Measurements from ENCODE around the gene TMEM201.
"Not testable (repeated sequence)": the region's sequence is repeated elsewhere in the genome, so short reads cannot be mapped to it uniquely, and the experiment has no call there.

The TMEM201 gene

GRCh38 chr1:9624081-9624480 is 35.4 kb downstream of the TMEM201 start:
- H3K27ac ChIP-seq (ENCODE audit: low read length) = no peak overlapping the region
- no peak overlapping the region for H2AFZ ChIP-seq (ENCODE audit: low read depth, low read length)
- no peaks in the 10 kb centered on the region for H3K27me3 ChIP-seq (ENCODE audit: insufficient read depth, low read length, poor library complexity)
- H3K9me3 ChIP-seq (ENCODE audit: insufficient read depth, low read length, severe bottlenecking) = no peaks in the 10 kb centered on the region
- peaks cover 20% of the 10 kb centered on the region for H3K79me2 ChIP-seq (ENCODE audit: insufficient read depth, low read length)
- no peaks in the 10 kb centered on the region for H3K36me3 ChIP-seq (ENCODE audit: insufficient read depth, low read length)
- DNase-seq = no peak
- H3K4me3 ChIP-seq (ENCODE audit: low read depth in 1 of 2, low read length in 2 of 2) = no peak overlapping the region
- no peak for ATAC-seq (ENCODE audit: insufficient read depth, low read depth)
- peaks cover 30% of the 10 kb centered on the region for H3K4me1 ChIP-seq (ENCODE audit: insufficient read depth, low read length)
- no peak overlapping the region for H3K9ac ChIP-seq (ENCODE audit: low read depth, low read length)
- no peak overlapping the region for H3K4me2 ChIP-seq (ENCODE audit: insufficient read depth, low read length)
- TF ChIP-seq, protein P1, sequence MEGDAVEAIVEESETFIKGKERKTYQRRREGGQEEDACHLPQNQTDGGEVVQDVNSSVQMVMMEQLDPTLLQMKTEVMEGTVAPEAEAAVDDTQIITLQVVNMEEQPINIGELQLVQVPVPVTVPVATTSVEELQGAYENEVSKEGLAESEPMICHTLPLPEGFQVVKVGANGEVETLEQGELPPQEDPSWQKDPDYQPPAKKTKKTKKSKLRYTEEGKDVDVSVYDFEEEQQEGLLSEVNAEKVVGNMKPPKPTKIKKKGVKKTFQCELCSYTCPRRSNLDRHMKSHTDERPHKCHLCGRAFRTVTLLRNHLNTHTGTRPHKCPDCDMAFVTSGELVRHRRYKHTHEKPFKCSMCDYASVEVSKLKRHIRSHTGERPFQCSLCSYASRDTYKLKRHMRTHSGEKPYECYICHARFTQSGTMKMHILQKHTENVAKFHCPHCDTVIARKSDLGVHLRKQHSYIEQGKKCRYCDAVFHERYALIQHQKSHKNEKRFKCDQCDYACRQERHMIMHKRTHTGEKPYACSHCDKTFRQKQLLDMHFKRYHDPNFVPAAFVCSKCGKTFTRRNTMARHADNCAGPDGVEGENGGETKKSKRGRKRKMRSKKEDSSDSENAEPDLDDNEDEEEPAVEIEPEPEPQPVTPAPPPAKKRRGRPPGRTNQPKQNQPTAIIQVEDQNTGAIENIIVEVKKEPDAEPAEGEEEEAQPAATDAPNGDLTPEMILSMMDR (IDR thresholded peaks at IDR 0.05; ENCODE audit: borderline replicate concordance, extremely low read depth, low read length, poor library complexity, severe bottlenecking) = no peak
- TF ChIP-seq EZH2 (IDR thresholded peaks at IDR 0.05; ENCODE audit: borderline replicate concordance, low read depth, low read length, severe bottlenecking) = no peak
- H4K20me1 ChIP-seq (ENCODE audit: insufficient read depth, low read length) = no peaks in the 10 kb centered on the region

DNA sequence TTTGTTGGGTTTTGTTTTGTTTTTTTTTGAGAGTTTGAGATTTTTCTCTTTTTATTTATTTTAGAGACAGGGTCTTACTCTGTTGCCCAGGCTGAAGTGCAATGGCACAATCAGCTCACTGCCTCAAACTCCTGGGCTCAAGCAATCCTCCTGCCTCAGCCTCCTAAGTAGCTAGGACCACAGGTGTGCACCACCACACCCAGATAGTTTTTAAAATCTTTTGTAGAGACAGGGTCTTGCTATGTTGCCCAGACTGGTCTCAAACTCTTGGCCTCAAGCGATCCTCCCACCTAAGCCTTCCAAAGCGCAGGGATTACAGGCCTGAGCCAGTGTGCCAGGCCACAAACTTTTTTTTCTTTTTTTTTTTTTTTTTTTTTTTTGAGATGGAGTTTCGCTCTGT is 36.3 kb downstream of the TMEM201 start:
- not testable (repeated sequence) for H3K27me3 ChIP-seq (ENCODE audit: insufficient read depth, low read length, poor library complexity); H3K4me3 ChIP-seq (ENCODE audit: low read depth in 1 of 2, low read length in 2 of 2); H3K27ac ChIP-seq (ENCODE audit: low read length); ATAC-seq (ENCODE audit: insufficient read depth, low read depth); H3K9me3 ChIP-seq (ENCODE audit: insufficient read depth, low read length, severe bottlenecking); H4K20me1 ChIP-seq (ENCODE audit: insufficient read depth, low read length); H3K9ac ChIP-seq (ENCODE audit: low read depth, low read length); H3K36me3 ChIP-seq (ENCODE audit: insufficient read depth, low read length); DNase-seq; H2AFZ ChIP-seq (ENCODE audit: low read depth, low read length); H3K4me2 ChIP-seq (ENCODE audit: insufficient read depth, low read length)
- H3K4me1 ChIP-seq (ENCODE audit: insufficient read depth, low read length) = peaks cover 38% of the 10 kb centered on the region
- peaks cover 29% of the 10 kb centered on the region for H3K79me2 ChIP-seq (ENCODE audit: insufficient read depth, low read length)

- no peaks in the 10 kb centered on the region for H3K27me3 ChIP-seq (ENCODE audit: insufficient read depth, low read length, poor library complexity)
- H3K4me1 ChIP-seq (ENCODE audit: insufficient read depth, low read length) = peaks cover 50% of the 10 kb centered on the region
- peak overlapping the region; percentile 74 for H3K27ac ChIP-seq (ENCODE audit: low read length)
- H3K9ac ChIP-seq (ENCODE audit: low read depth, low read length) = peak overlapping the region; percentile 80
- peak overlapping the region; percentile 95 for H2AFZ ChIP-seq (ENCODE audit: low read depth, low read length)
- H3K9me3 ChIP-seq (ENCODE audit: insufficient read depth, low read length, severe bottlenecking) = no peaks in the 10 kb centered on the region
- DNase-seq (no peak), ATAC-seq (ENCODE audit: insufficient read depth, low read depth) (no peak)
- peaks cover 14% of the 10 kb centered on the region; the same call in 1 of the 2 replicates for H3K36me3 ChIP-seq (ENCODE audit: insufficient read depth, low read length)
- H3K4me2 ChIP-seq (ENCODE audit: insufficient read depth, low read length) = peak overlapping the region; percentile 76
- peaks cover 41% of the 10 kb centered on the region for H3K79me2 ChIP-seq (ENCODE audit: insufficient read depth, low read length)
- no peaks in the 10 kb centered on the region for H4K20me1 ChIP-seq (ENCODE audit: insufficient read depth, low read length)
- TF ChIP-seq EZH2 (IDR thresholded peaks at IDR 0.05; ENCODE audit: borderline replicate concordance, low read depth, low read length, severe bottlenecking) = no peak
- TF ChIP-seq, protein P1 (IDR thresholded peaks at IDR 0.05; ENCODE audit: borderline replicate concordance, extremely low read depth, low read length, poor library complexity, severe bottlenecking) = no peak
- H3K4me3 ChIP-seq (ENCODE audit: low read depth in 1 of 2, low read length in 2 of 2) = peak overlapping the region in 1 of 2 experiments; percentile 65; a peak in 2 of 4 replicates
Measured at GRCh38 chr1:9626201-9626608, 37.5 kb downstream of the TMEM201 start.

DNA sequence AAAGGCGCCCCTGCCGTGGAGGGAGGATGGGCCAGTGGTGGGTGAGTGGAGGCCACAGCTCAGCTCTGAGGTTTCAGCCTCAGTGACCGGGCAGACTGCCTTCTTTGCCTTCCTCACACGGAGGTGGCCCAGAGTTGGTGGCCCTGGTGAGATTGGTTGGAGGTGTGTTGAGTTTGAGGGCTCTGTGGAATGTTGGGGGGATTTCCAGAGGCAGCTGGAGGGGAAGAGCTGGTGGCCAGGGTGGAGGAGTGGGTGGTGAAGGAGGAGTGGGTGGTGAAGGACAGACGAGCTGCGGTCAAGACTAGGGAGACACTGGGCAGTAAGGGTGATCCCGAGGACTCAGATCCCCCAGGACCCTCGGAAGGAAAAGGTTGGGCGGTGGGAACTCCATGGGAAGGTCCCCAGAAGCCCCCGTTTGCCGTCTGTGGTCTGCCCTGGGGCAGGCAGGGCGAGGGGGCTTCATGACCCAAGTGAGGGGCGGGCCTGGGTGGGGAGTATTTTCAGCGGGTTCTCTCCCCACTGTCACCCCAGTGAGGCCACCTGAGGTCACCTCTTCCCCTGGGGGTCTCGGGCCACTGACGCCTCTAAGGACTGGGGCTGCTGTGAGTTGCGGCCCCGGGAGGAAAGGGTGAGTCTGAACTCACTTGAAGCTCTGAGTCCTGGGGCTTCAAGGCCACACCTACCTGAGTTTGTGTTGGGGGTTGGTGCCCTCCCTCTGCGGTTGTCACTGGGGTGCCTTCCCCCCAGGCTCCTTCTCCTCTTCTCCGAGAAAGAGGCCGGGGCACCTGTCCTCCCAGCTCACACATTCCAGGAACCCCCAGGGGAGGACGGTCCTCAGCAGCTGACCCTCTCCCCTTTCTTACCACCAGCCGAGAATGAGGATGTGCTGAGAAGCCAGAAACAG is 40.1 kb downstream of the TMEM201 start:
- Histone ChIP-seq H3K79me2 (ENCODE audit: insufficient read depth, low read length) (peaks cover 62% of the 10 kb centered on the region), H4K20me1 (ENCODE audit: insufficient read depth, low read length) (no peaks in the 10 kb centered on the region), H3K9ac (ENCODE audit: low read depth, low read length) (peak overlapping the region; percentile 80), H3K4me2 (ENCODE audit: insufficient read depth, low read length) (peak overlapping the region; percentile 76), H3K9me3 (ENCODE audit: insufficient read depth, low read length, severe bottlenecking) (no peaks in the 10 kb centered on the region), H2AFZ (ENCODE audit: low read depth, low read length) (peak overlapping the region; percentile 29; the same call in 1 of the 2 replicates), H3K27me3 (ENCODE audit: insufficient read depth, low read length, poor library complexity) (no peaks in the 10 kb centered on the region), H3K4me3 (ENCODE audit: low read depth in 1 of 2, low read length in 2 of 2) (peak overlapping the region in 1 of 2 experiments; percentile 65; a peak in 2 of 4 replicates), H3K36me3 (ENCODE audit: insufficient read depth, low read length) (peaks cover 27% of the 10 kb centered on the region), H3K4me1 (ENCODE audit: insufficient read depth, low read length) (peaks cover 66% of the 10 kb centered on the region), H3K27ac (ENCODE audit: low read length) (peak overlapping the region; percentile 94)
- DNase-seq = peak; percentile 88
- ATAC-seq (ENCODE audit: insufficient read depth, low read depth) = peak; percentile 60
- no peak for TF ChIP-seq EZH2 (IDR thresholded peaks at IDR 0.05; ENCODE audit: borderline replicate concordance, low read depth, low read length, severe bottlenecking)
- TF ChIP-seq, protein P1 (IDR thresholded peaks at IDR 0.05; ENCODE audit: borderline replicate concordance, extremely low read depth, low read length, poor library complexity, severe bottlenecking) = no peak

Measured in DND-41 (cell line).